ENCODE results near the gene CDH24. TPM values are rescaled to one million over a fixed set of nuclear protein-coding genes. Genes with fewer than 3 reads are reported as not detected.

CDH24 gene
- total and polyA plus RNA-seq, 2 of the 13 experiments (the other 11 are each of a cell fraction or from before 2014, with no cell fraction given): 0.69 to 0.99 TPM

GRCh38 chr14:23078692-23079116, 21.4 kb upstream of the CDH24 start (continued):
- TF ChIP-seq CTCF (CRISPR knock-in tag; IDR thresholded peaks at IDR 0.05): 0 out of 2 replicates have a peak, but pooled peaks have one; percentile 13
- peak; percentile 57 for TF ChIP-seq RBM22 (optimal IDR thresholded peaks at IDR 0.05; ENCODE audit: low read length)
- TF ChIP-seq IKZF1 (IDR thresholded peaks at IDR 0.05): no peak
- no peak for TF ChIP-seq MNT (IDR thresholded peaks at IDR 0.05)
- 0 out of 2 replicates have a peak, but pooled peaks have one; percentile 20 for TF ChIP-seq POGZ (CRISPR knock-in tag; IDR thresholded peaks at IDR 0.05)
- no peak for TF ChIP-seq ZNF773 (CRISPR knock-in tag; IDR thresholded peaks at IDR 0.05; ENCODE audit: borderline replicate concordance)
- TF ChIP-seq CEBPB (IDR thresholded peaks at IDR 0.05; ENCODE audit: borderline replicate concordance, low read depth, low read length): peak; percentile 29; the same call in 1 of the 2 replicates
- peak; percentile 23 for TF ChIP-seq XRCC5 (optimal IDR thresholded peaks at IDR 0.05; ENCODE audit: low read length)
- TF ChIP-seq HOXA5 (CRISPR knock-in tag; IDR thresholded peaks at IDR 0.05): no peak
- TF ChIP-seq NCOA5 (CRISPR knock-in tag; IDR thresholded peaks at IDR 0.05): no peak
- peak; percentile 40; the same call in 1 of the 2 replicates for TF ChIP-seq SAP130 (CRISPR knock-in tag; IDR thresholded peaks at IDR 0.05; ENCODE audit: low read depth)
- no peak for TF ChIP-seq ZBTB7B (CRISPR knock-in tag; IDR thresholded peaks at IDR 0.05)
- TF ChIP-seq CBX5 (CRISPR knock-in tag; IDR thresholded peaks at IDR 0.05; ENCODE audit: borderline replicate concordance): 0 out of 2 replicates have a peak, but pooled peaks have one; percentile 47
- no peak for TF ChIP-seq CSRNP1 (CRISPR knock-in tag; IDR thresholded peaks at IDR 0.05)
- TF ChIP-seq ZFP91 (CRISPR knock-in tag; IDR thresholded peaks at IDR 0.05; ENCODE audit: borderline replicate concordance): no peak
- TF ChIP-seq PLSCR1 (CRISPR knock-in tag; IDR thresholded peaks at IDR 0.05; ENCODE audit: borderline replicate concordance): no peak
- no peak for TF ChIP-seq ATRX (CRISPR knock-in tag; IDR thresholded peaks at IDR 0.05; ENCODE audit: borderline replicate concordance)
- no peak for TF ChIP-seq NR2C2 (CRISPR knock-in tag; IDR thresholded peaks at IDR 0.05; ENCODE audit: borderline replicate concordance)
- TF ChIP-seq USF2 (IDR thresholded peaks at IDR 0.05; ENCODE audit: low read depth, low read length): peak; percentile 34; the same call in 1 of the 2 replicates
- no peak for TF ChIP-seq USF2 (CRISPR knock-in tag; IDR thresholded peaks at IDR 0.05; ENCODE audit: borderline replicate concordance)
- no peak for TF ChIP-seq MTA1 (CRISPR knock-in tag; IDR thresholded peaks at IDR 0.05; ENCODE audit: borderline replicate concordance)
